ENCODE data around the gene PCDHA7. TPM values are rescaled to one million over a fixed set of nuclear protein-coding genes. Genes with fewer than 3 reads are reported as not detected.

The PCDHA7 gene
- total RNA-seq, 1 experiment from 2014 or later = 0.09 TPM

Other genes starting within 250 kb of the PCDHA7 start
- gene CD14, start 201.1 kb upstream of the PCDHA7 start, total RNA-seq (2022; extraction: Qiagen RNA extraction) = 3.2 to 4.2 TPM (median 4.0 TPM) in 5 replicates
- gene TMCO6, start 194.8 kb upstream of the PCDHA7 start, total RNA-seq (2022; extraction: Qiagen RNA extraction) = 10.6 to 14.5 TPM (median 12.3 TPM) in 5 replicates
- 100 to 127 TPM (median 113 TPM) in 5 replicates for gene NDUFA2, start 186.6 kb upstream of the PCDHA7 start, total RNA-seq (2022; extraction: Qiagen RNA extraction)
- gene IK, start 186.4 kb upstream of the PCDHA7 start, total RNA-seq (2022; extraction: Qiagen RNA extraction) = 84.1 to 119 TPM (median 90.9 TPM) in 5 replicates
- gene WDR55, start 169.4 kb upstream of the PCDHA7 start, total RNA-seq (2022; extraction: Qiagen RNA extraction) = 27.3 to 29.3 TPM (median 27.7 TPM) in 5 replicates
- 0.42 to 0.92 TPM (median 0.60 TPM) in 5 replicates for gene DND1, start 160.7 kb upstream of the PCDHA7 start, total RNA-seq (2022; extraction: Qiagen RNA extraction)
- gene HARS1, start 142.9 kb upstream of the PCDHA7 start, total RNA-seq (2022; extraction: Qiagen RNA extraction) = 71.6 to 81.2 TPM (median 75.8 TPM) in 5 replicates
- 34.5 to 42.0 TPM (median 36.8 TPM) in 5 replicates for gene HARS2, start 142.8 kb upstream of the PCDHA7 start, total RNA-seq (2022; extraction: Qiagen RNA extraction)
- gene ZMAT2, start 133.8 kb upstream of the PCDHA7 start, total RNA-seq (2022; extraction: Qiagen RNA extraction) = 77.3 to 107 TPM (median 81.6 TPM) in 5 replicates
- gene PCDHA1, start 48.1 kb upstream of the PCDHA7 start, total RNA-seq (2022; extraction: Qiagen RNA extraction) = 0.14 to 0.26 TPM (median 0.22 TPM) in 5 replicates
- gene PCDHA2, start 39.4 kb upstream of the PCDHA7 start, total RNA-seq (2022; extraction: Qiagen RNA extraction) = 0.02 to 0.09 TPM (median 0.06 TPM) in 5 replicates
- gene PCDHA3, start 33.2 kb upstream of the PCDHA7 start, total RNA-seq (2022; extraction: Qiagen RNA extraction) = 0.82 to 1.0 TPM (median 0.93 TPM) in 5 replicates
- gene PCDHA4, start 27.2 kb upstream of the PCDHA7 start, total RNA-seq (2022; extraction: Qiagen RNA extraction) = 1.5 to 2.0 TPM (median 1.8 TPM) in 5 replicates
- gene PCDHA5, start 12.7 kb upstream of the PCDHA7 start, total RNA-seq (2022; extraction: Qiagen RNA extraction) = 0.60 to 0.89 TPM (median 0.70 TPM) in 5 replicates
- gene PCDHA6, start 6.3 kb upstream of the PCDHA7 start, total RNA-seq (2022; extraction: Qiagen RNA extraction) = 0.03 to 0.07 TPM (median 0.07 TPM) in 5 replicates
- 0.02 to 0.09 TPM (median 0.07 TPM) in 5 replicates for gene PCDHA8, start 6.9 kb downstream of the PCDHA7 start, total RNA-seq (2022; extraction: Qiagen RNA extraction)
- gene PCDHA9, start 14.1 kb downstream of the PCDHA7 start, total RNA-seq (2022; extraction: Qiagen RNA extraction) = 0.01 TPM in 2 of 5 replicates, not detected in the others
- 0.01 to 0.02 TPM (median 0.01 TPM) in 3 of 5 replicates, not detected in the others for gene PCDHA10, start 21.6 kb downstream of the PCDHA7 start, total RNA-seq (2022; extraction: Qiagen RNA extraction)
- gene PCDHA11, start 34.7 kb downstream of the PCDHA7 start, total RNA-seq (2022; extraction: Qiagen RNA extraction) = 0.04 to 0.24 TPM (median 0.08 TPM) in 5 replicates
- 3.0 to 3.2 TPM (median 3.1 TPM) in 5 replicates for gene PCDHA12, start 41.0 kb downstream of the PCDHA7 start, total RNA-seq (2022; extraction: Qiagen RNA extraction)
- 0.03 to 0.06 TPM (median 0.05 TPM) in 5 replicates for gene PCDHA13, start 47.9 kb downstream of the PCDHA7 start, total RNA-seq (2022; extraction: Qiagen RNA extraction)
- gene PCDHAC1, start 92.0 kb downstream of the PCDHA7 start, total RNA-seq (2022; extraction: Qiagen RNA extraction) = 1.7 to 2.2 TPM (median 1.9 TPM) in 5 replicates
- gene PCDHAC2, start 132.2 kb downstream of the PCDHA7 start, total RNA-seq (2022; extraction: Qiagen RNA extraction) = 3.2 to 5.7 TPM (median 3.6 TPM) in 5 replicates
- gene PCDHB1, start 217.1 kb downstream of the PCDHA7 start, total RNA-seq (2022; extraction: Qiagen RNA extraction) = not detected in 5 replicates